HEK293 (cell line): Measurements from ENCODE around the gene STX16.
A peak's percentile ranks its signal among the peaks of the same experiment; 100 is the strongest.

ENCODE experiments used
- GLI4 ChIP-seq: fragments of 450-650 bp; formaldehyde crosslinking; IDR thresholded peaks from 2 replicates; pipeline ENCODE4 v1.5.1; 2016; ENCODE audit warnings: missing biosample characterization, missing genetic modification characterization
- KLF10 ChIP-seq: fragments of 450-650 bp; IDR thresholded peaks from 2 replicates; pipeline ENCODE4 v1.5.1; 2018; ENCODE audit warnings: missing biosample characterization, mild to moderate bottlenecking, missing genetic modification characterization
- PRDM1 ChIP-seq: fragments of 450-650 bp; formaldehyde crosslinking; IDR thresholded peaks from 2 replicates; pipeline ENCODE4; 2016; ENCODE audit warnings: missing biosample characterization, missing genetic modification characterization
- REST ChIP-seq: fragments of 450-650 bp; formaldehyde crosslinking; IDR thresholded peaks from 2 replicates; pipeline ENCODE4 v1.5.1; 2016; ENCODE audit warnings: missing biosample characterization, missing genetic modification characterization
- SP2 ChIP-seq: fragments of 450-650 bp; formaldehyde crosslinking; IDR thresholded peaks from 2 replicates; pipeline ENCODE4 v1.5.1; 2016; ENCODE audit warnings: missing biosample characterization, missing genetic modification characterization
- TSHZ1 ChIP-seq: fragments of 450-650 bp; formaldehyde crosslinking; IDR thresholded peaks from 2 replicates; pipeline ENCODE4 v1.5.1; 2016; ENCODE audit warnings: missing biosample characterization, missing genetic modification characterization, borderline replicate concordance
- ZBTB21 ChIP-seq: fragments of 450-650 bp; formaldehyde crosslinking; IDR thresholded peaks from 2 replicates; pipeline ENCODE4 v1.5.1; 2017; ENCODE audit warnings: missing biosample characterization, missing genetic modification characterization
- ZBTB49 ChIP-seq: fragments of 450-650 bp; formaldehyde crosslinking; IDR thresholded peaks from 2 replicates; pipeline ENCODE4 v1.5.1; 2016; ENCODE audit warnings: missing biosample characterization, missing genetic modification characterization, low read depth
- ZBTB6 ChIP-seq: fragments of 450-650 bp; formaldehyde crosslinking; IDR thresholded peaks from 2 replicates; pipeline ENCODE4 v1.5.1; 2017; ENCODE audit warnings: missing biosample characterization, missing genetic modification characterization
- ZNF132 ChIP-seq: fragments of 450-650 bp; formaldehyde crosslinking; IDR thresholded peaks from 2 replicates; pipeline ENCODE4 v1.5.1; 2017; ENCODE audit warnings: missing biosample characterization, missing genetic modification characterization, borderline replicate concordance
- ZNF16 ChIP-seq: fragments of 450-650 bp; formaldehyde crosslinking; IDR thresholded peaks from 2 replicates; pipeline ENCODE4 v1.5.1; 2016; ENCODE audit warnings: low read depth, missing biosample characterization, missing genetic modification characterization
- ZNF274 ChIP-seq, 2 experiments: fragments of 200-500 bp in 1 of 2; fragments of 450-650 bp in 1 of 2; sonication (Bioruptor generic) in 1 of 2; formaldehyde crosslinking in 1 of 2; IDR thresholded peaks; 2 replicates each; pipeline versions ENCODE4 v1.5.1 to v1.6.1; 2014 to 2016; ENCODE audit warnings: borderline replicate concordance in 1 of 2, inconsistent platforms in 1 of 2, low read length in 1 of 2, missing biosample characterization in 1 of 2, missing genetic modification characterization in 1 of 2
- ZNF324 ChIP-seq: fragments of 450-650 bp; formaldehyde crosslinking; IDR thresholded peaks from 2 replicates; pipeline ENCODE4 v1.5.1; 2016; ENCODE audit warnings: missing biosample characterization, missing genetic modification characterization
- ZNF341 ChIP-seq: fragments of 450-650 bp; formaldehyde crosslinking; IDR thresholded peaks from 2 replicates; pipeline ENCODE4; 2016; ENCODE audit warnings: low read depth, missing biosample characterization, missing genetic modification characterization
- ZNF37A ChIP-seq: fragments of 450-650 bp; IDR thresholded peaks from 2 replicates; pipeline ENCODE4 v1.5.1; 2018; ENCODE audit warnings: missing biosample characterization, missing genetic modification characterization
- ZNF426 ChIP-seq: fragments of 450-650 bp; formaldehyde crosslinking; IDR thresholded peaks from 2 replicates; pipeline ENCODE4 v1.5.1; 2017; ENCODE audit warnings: missing biosample characterization, missing genetic modification characterization, mild to moderate bottlenecking, inconsistent platforms, moderate library complexity
- ZNF433 ChIP-seq: fragments of 450-650 bp; formaldehyde crosslinking; IDR thresholded peaks from 2 replicates; pipeline ENCODE4 v1.5.1; 2016; ENCODE audit warnings: missing biosample characterization, missing genetic modification characterization, low read depth
- ZNF510 ChIP-seq: fragments of 450-650 bp; formaldehyde crosslinking; IDR thresholded peaks from 2 replicates; pipeline ENCODE4 v1.5.1; 2018; ENCODE audit warnings: mild to moderate bottlenecking, missing genetic modification characterization, missing biosample characterization; ENCODE audit not compliant: insufficient replicate concordance
- ZNF558 ChIP-seq: fragments of 450-650 bp; formaldehyde crosslinking; IDR thresholded peaks from 2 replicates; pipeline ENCODE4 v1.5.1; 2016; ENCODE audit warnings: missing biosample characterization, missing genetic modification characterization
- ZNF658 ChIP-seq: fragments of 450-650 bp; formaldehyde crosslinking; IDR thresholded peaks from 2 replicates; pipeline ENCODE4; 2016; ENCODE audit warnings: missing biosample characterization, missing genetic modification characterization
- ZNF701 ChIP-seq: fragments of 450-650 bp; formaldehyde crosslinking; IDR thresholded peaks from 2 replicates; pipeline ENCODE4 v1.5.1; 2016; ENCODE audit warnings: missing biosample characterization, missing genetic modification characterization
- ZNF768 ChIP-seq: fragments of 450-650 bp; formaldehyde crosslinking; IDR thresholded peaks from 2 replicates; pipeline ENCODE4 v1.5.1; 2018; ENCODE audit warnings: missing biosample characterization, mild to moderate bottlenecking, missing genetic modification characterization
- ZNF785 ChIP-seq: fragments of 450-650 bp; formaldehyde crosslinking; IDR thresholded peaks from 2 replicates; pipeline ENCODE4 v1.5.1; 2016; ENCODE audit warnings: missing biosample characterization, missing genetic modification characterization
- ZNF792 ChIP-seq: fragments of 450-650 bp; formaldehyde crosslinking; IDR thresholded peaks from 2 replicates; pipeline ENCODE4 v1.5.1; 2016; ENCODE audit warnings: missing biosample characterization, missing genetic modification characterization
- TF ChIP-seq, protein P1 (sequence below): fragments of 450-650 bp; formaldehyde crosslinking; IDR thresholded peaks from 2 replicates; pipeline ENCODE4 v1.5.1; 2016; ENCODE audit warnings: missing biosample characterization, missing genetic modification characterization
- TF ChIP-seq, protein P2 (sequence below): fragments of 450-650 bp; formaldehyde crosslinking; IDR thresholded peaks from 2 replicates; pipeline ENCODE4; 2016; ENCODE audit warnings: missing biosample characterization, missing genetic modification characterization

The STX16 gene

GRCh38 chr20:58652606-58653294 lies 1.7 kb downstream of the STX16 start (continued):
- TF ChIP-seq ZBTB6 (tag by site-specific recombination) (no peak), ZNF558 (tag by site-specific recombination) (no peak), ZNF132 (no peak), ZNF16 (tag by site-specific recombination) (no peak), KLF10 (no peak), ZBTB49 (tag by site-specific recombination) (no peak), ZNF324 (tag by site-specific recombination) (no peak), ZBTB21 (tag by site-specific recombination) (no peak), ZNF768 (no peak), ZNF433 (tag by site-specific recombination) (no peak), ZNF341 (tag by site-specific recombination) (no peak), SP2 (peak; percentile 49), ZNF785 (tag by site-specific recombination) (no peak), ZNF37A (tag by site-specific recombination) (no peak), PRDM1 (tag by site-specific recombination) (0 out of 2 replicates have a peak, but pooled peaks have one; percentile 31), ZNF658 (tag by site-specific recombination) (no peak), GLI4 (tag by site-specific recombination) (no peak), ZNF274 (IDR thresholded peaks at IDR 0.05; ENCODE audit: low read length) (no peak), ZNF274 (tag by site-specific recombination; IDR thresholded peaks at IDR 0.05; ENCODE audit: borderline replicate concordance) (no peak), ZNF792 (tag by site-specific recombination) (no peak), REST (no peak), ZNF701 (no peak), TSHZ1 (no peak), ZNF426 (tag by site-specific recombination) (no peak), ZNF510 (tag by site-specific recombination) (no peak)
- TF ChIP-seq, protein P1, sequence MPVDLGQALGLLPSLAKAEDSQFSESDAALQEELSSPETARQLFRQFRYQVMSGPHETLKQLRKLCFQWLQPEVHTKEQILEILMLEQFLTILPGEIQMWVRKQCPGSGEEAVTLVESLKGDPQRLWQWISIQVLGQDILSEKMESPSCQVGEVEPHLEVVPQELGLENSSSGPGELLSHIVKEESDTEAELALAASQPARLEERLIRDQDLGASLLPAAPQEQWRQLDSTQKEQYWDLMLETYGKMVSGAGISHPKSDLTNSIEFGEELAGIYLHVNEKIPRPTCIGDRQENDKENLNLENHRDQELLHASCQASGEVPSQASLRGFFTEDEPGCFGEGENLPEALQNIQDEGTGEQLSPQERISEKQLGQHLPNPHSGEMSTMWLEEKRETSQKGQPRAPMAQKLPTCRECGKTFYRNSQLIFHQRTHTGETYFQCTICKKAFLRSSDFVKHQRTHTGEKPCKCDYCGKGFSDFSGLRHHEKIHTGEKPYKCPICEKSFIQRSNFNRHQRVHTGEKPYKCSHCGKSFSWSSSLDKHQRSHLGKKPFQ, result no peak
- TF ChIP-seq, protein P2, sequence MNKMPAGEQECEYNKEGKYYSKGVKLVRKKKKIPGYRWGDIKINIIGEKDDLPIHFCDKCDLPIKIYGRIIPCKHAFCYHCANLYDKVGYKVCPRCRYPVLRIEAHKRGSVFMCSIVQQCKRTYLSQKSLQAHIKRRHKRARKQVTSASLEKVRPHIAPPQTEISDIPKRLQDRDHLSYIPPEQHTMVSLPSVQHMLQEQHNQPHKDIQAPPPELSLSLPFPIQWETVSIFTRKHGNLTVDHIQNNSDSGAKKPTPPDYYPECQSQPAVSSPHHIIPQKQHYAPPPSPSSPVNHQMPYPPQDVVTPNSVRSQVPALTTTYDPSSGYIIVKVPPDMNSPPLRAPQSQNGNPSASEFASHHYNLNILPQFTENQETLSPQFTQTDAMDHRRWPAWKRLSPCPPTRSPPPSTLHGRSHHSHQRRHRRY (tag by site-specific recombination), result no peak
